GF-D8 (cell line): Measurements from ENCODE around the gene ZNF48.
A peak's percentile ranks its signal among the peaks of the same experiment; 100 is the strongest.

Experiments used
- DNase-seq: peaks from one replicate; lab custom pipeline; 2025; lab: John Stamatoyannopoulos, UW

ZNF48 gene

DNA sequence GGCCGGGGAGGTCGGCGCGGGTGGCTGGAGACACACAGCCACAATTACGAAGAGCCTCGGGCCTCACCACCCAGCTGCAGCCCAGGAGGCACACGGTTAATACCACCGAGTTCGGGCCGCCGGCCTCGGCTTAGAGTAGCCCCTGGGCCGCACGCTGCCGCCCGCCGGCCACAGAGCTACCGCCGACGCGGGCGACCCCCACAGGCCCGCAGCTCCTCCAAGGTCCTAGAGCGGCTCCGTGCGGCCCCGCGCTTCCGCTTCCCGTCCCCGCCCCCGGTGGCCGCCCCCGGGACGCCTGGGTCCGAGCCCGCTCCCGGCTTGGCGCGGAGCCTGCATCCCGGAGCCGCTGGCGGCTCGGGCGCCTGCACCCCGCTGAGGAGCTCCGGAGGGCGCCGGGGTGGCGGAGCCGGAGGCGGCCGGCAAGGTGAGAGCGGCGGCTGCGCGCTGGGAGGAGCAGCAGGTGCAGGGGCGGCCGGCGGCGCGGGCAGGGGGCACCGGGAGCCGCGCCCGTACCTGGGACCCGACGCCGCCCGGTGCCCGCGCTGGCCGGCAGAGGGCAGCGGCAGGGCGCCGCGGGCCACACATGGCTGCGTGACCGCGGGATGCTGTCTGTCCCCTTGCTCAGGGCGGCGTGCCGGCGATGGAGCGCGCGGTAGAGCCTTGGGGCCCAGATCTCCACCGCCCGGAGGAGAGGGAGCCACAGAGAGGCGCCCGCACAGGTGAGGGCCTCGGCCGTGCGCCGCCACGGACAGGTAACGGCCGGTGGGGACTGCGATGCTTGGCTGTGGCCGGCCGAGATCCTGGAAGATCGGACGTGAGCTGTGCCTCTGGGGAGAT is at the start of gene ZNF48:
TSS of gene ZNF48 (plus strand) at position 266 of the 837 bp plus-strand sequence. CDS start at position 641, 375 bp downstream.
- DNase-seq: peak; percentile 44

DNA sequence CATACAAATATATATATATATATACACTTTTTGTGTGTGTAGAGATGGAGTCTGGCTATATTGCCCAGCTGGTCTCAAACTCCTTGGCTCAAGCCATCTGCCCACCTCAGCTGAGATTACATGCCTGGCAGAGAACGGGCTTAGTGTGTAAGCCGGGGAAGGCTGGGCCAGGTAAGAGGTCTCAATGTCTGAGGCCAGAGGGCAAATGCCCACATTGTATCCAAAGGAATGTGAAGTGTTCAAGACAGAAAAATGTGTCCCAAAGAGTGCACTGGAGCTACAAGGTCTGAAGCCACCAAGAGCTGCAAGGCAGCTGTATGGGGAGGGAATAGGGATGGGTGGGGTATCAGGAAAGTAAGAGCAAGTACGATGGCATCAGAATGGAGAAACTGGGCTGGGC is 48.9 kb upstream of the ZNF48 start:
- no peak for DNase-seq

DNA sequence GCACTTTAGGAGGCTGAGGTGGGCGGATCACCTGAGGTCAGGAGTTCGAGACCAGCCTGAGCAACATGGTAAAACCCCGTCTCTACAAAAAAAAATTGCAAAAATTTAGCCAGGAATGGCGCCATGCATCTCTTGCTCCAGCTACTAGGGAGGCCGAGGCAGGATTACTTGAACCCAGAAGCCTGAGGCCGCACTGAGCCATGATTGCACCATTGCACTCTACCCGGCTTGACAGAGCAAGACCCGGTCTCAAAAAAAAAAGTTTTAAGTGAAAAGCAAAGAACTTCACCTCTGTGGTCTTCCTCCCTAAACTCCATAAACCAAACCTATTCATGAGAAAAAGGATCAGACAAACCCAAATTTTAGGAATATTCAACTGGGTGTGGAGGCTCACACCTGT is 47.1 kb upstream of the ZNF48 start:
- no peak for DNase-seq

GRCh38 chr16:30348929-30349328 is 46.3 kb upstream of the ZNF48 start:
- no peak for DNase-seq

DNA sequence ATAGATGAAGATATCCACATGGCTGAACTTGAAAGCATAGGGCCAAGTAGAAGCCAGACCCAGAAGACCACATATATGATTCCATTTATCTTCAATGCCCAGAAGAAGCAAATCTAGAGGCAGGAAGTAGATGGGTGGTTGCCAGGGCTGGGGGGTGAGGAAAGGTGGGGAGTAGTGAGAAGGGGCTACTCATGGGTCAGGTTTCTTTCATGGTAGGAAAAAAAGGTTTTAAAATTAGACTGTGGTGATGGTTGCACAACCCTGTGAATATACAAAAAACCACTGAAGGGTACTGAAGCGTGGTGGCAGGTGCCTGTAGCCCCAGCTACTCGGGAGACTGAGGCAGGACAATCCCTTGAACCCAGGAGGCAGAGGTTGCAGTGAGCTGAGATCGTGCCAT is 45.5 kb upstream of the ZNF48 start:
- DNase-seq: peak; percentile 37

- no peak for DNase-seq
These were observed 44.9 kb upstream of the ZNF48 start for GRCh38 chr16:30350134-30350871.

- DNase-seq: no peak
These were observed 44.2 kb upstream of the ZNF48 start for GRCh38 chr16:30351001-30351441.

GRCh38 chr16:30351586-30352419 is 43.4 kb upstream of the ZNF48 start:
- no peak for DNase-seq

- no peak for DNase-seq
These were observed 42.5 kb upstream of the ZNF48 start for GRCh38 chr16:30352488-30353401.

GRCh38 chr16:30353438-30354129 is 41.6 kb upstream of the ZNF48 start:
- DNase-seq: no peak

GRCh38 chr16:30354423-30355143 is 40.6 kb upstream of the ZNF48 start:
- no peak for DNase-seq

DNA sequence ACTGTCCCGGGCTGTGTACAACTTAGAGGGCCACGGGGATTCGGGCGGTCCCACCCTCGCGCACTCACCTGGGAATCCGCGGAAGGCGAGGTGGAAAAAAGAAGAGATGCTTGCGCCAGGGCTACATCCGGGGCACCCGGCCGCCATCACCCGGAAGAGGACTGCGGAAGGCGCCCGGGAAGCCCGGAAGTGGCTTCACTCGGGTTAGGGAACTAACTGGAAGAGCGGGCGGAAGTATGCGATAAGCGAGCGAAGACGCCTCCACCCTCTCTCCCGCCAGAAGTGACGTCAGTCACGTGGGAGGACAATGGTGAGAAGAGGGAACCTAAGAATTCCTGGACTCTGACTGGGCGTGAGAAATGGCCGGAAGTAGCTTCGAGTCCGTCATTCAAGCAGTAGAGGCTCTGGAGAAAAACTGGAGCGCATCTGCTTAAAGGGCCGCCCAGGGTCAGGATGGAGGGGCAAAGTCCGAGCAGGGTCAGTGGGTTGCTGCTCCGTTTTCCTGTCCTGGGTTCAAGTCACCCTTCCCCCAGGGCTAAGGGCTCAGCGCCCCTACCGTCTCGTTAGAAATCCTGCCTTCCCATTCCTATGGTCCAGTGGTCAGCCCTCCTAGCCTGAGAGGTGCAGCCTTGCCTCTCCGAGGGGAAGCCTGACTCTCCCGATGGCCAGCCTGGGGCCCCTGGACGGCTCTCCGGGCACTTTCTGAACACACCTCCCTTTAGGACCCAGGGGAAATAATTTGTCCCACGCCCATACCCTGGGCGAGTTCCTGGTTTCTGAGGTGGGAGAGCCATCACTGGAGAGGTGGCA is 39.9 kb upstream of the ZNF48 start, which contains the start of gene CD2BP2:
TSS of gene CD2BP2 (minus strand) at position 165 of the 810 bp plus-strand sequence. CDS start 627 bp downstream, outside the sequence.
- DNase-seq: peak; percentile 96

DNA sequence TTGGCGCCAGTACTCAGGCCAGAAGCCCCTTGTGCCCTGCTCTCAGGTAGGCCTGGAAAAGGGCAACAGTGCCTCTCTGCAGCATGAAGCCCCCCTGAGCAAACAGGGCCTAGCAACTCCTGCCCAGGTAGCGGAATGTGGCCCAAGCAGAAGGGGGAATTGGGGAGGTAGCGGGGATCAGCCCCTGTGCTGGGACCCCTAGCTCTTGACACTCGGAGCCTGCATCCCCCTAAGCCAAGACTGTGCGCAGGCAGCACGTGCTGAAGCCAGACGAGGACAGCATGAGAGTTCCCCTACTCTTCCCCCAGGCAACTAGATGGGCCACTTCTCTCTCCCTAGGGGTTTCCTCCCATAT is 39.3 kb upstream of the ZNF48 start:
- no peak for DNase-seq

- no peak for DNase-seq
These were observed 38.7 kb upstream of the ZNF48 start for GRCh38 chr16:30356401-30357084.

DNA sequence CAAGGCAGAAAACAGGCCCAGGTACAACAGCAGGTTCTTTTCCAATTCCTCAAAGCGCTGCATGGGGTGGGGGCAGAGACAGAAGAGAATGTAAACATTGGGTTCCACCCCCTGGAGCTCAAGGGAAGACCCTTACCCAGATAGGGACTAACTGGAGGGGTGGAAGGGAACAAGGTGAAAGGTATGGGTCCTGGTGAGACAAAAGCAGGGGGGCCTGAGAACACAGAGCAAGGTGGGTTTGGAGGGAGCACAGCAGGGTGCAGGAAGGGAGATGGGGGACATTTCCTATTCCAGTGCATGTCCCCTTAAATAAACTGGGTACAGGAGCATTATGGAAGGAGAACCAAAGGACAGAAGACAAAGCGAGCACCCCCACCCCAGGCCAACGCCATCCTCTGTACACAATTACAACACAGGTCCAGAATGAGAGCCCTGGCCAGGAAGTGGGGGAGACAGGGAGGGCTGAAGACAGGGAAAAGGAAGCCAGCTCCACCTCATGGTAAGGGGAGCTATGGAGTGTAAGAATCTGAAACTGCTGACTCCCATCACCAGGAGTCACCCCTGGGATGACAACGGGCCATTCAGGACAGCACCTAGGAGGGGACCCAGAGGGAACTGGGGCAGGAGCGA is 38.0 kb upstream of the ZNF48 start:
- no peak for DNase-seq

GRCh38 chr16:30357715-30358576 is 37.3 kb upstream of the ZNF48 start:
- DNase-seq: no peak

- DNase-seq: no peak
These were observed 36.7 kb upstream of the ZNF48 start for GRCh38 chr16:30358577-30358936.
